ENCODE results near the gene WDR70. TPM values are rescaled to one million over a fixed set of nuclear protein-coding genes. Genes with fewer than 3 reads are reported as not detected.

Gene WDR70
- total RNA-seq, 1 donor from 2014 or later = 18.7 TPM

DNA sequence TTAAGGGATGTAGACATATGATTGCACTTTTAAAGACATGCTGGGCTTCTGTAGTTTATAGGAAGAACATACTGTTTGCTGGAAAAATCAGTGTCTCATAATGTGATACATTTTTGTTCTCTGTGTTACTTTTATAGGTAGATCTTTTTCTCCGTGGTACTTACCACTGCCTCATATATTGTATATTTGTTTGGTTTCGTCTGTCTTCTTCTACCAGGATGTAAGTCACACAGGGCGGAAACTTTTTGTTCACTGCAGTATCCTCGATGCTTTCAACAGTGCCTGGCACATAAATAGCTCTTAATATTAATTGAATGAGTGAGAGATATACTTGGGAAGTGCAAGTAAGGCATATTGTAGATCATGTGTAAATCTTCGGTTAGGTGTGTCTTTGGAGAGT is 325.3 kb downstream of the WDR70 start:
- intact Hi-C loops (cut with micrococcal nuclease) = no loop called here
- TF ChIP-seq, protein P1, sequence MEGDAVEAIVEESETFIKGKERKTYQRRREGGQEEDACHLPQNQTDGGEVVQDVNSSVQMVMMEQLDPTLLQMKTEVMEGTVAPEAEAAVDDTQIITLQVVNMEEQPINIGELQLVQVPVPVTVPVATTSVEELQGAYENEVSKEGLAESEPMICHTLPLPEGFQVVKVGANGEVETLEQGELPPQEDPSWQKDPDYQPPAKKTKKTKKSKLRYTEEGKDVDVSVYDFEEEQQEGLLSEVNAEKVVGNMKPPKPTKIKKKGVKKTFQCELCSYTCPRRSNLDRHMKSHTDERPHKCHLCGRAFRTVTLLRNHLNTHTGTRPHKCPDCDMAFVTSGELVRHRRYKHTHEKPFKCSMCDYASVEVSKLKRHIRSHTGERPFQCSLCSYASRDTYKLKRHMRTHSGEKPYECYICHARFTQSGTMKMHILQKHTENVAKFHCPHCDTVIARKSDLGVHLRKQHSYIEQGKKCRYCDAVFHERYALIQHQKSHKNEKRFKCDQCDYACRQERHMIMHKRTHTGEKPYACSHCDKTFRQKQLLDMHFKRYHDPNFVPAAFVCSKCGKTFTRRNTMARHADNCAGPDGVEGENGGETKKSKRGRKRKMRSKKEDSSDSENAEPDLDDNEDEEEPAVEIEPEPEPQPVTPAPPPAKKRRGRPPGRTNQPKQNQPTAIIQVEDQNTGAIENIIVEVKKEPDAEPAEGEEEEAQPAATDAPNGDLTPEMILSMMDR (IDR thresholded peaks at IDR 0.05; ENCODE audit: borderline replicate concordance) = no peak
- H3K4me1 ChIP-seq = no peaks in the 10 kb centered on the region
- no peak overlapping the region for H3K4me3 ChIP-seq
- no peaks in the 10 kb centered on the region for H3K27me3 ChIP-seq (ENCODE audit: low read depth)
- no peak overlapping the region for H3K27ac ChIP-seq (replicated peaks)
- DNase-seq = no peak
- H3K9me3 ChIP-seq (replicated peaks) = no peaks in the 10 kb centered on the region
- H3K36me3 ChIP-seq = peaks cover 20% of the 10 kb centered on the region

DNA sequence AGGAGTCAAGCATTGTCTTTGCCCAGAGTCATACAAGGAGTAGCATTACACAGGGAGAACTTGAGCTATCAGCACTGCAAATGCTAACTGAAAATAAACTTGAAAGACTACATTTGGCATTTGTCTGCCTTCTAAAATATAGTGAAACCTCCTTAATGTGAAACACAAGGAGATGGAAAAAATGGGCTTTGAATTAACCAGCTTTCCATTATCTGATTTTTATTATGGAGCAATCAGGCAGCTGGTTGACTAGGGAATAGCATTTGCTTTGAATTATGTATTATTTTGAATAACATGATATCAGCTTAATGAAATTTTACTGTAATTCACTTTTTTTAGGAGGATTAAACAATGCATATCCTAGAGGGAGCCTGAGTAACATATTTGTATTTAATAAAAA is 329.9 kb downstream of the WDR70 start:
- DNase-seq = no peak
- H3K4me1 ChIP-seq = no peaks in the 10 kb centered on the region
- TF ChIP-seq, protein P1 (IDR thresholded peaks at IDR 0.05; ENCODE audit: borderline replicate concordance) = no peak
- H3K36me3 ChIP-seq = peaks cover 3% of the 10 kb centered on the region
- intact Hi-C loops (cut with micrococcal nuclease) = no loop called here
- no peak overlapping the region for H3K27ac ChIP-seq (replicated peaks)
- H3K27me3 ChIP-seq (ENCODE audit: low read depth) = no peaks in the 10 kb centered on the region
- no peaks in the 10 kb centered on the region for H3K9me3 ChIP-seq (replicated peaks)
- H3K4me3 ChIP-seq = no peak overlapping the region

DNA sequence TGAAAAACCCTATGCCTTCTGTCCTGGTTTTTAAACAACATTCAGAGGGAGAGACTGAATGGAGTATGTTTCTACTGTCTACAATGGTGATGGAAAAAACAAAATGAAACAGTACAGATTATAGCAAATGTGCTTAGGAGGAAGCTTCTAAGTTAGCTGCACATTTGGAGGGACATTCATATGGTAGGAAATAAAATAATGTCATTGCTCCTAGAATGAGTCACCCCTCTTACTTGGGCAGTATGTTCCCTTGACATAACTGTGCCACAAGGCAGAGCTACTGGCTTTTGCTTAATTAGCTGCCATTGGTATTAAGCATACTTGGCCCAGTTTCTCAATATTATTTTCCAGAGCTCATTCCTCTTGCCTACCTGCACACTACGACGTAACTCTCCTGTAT is 331.8 kb downstream of the WDR70 start:
- Histone ChIP-seq H3K27me3 (ENCODE audit: low read depth) (no peaks in the 10 kb centered on the region), H3K27ac (replicated peaks) (no peak overlapping the region), H3K4me3 (no peak overlapping the region), H3K9me3 (replicated peaks) (no peaks in the 10 kb centered on the region), H3K4me1 (no peaks in the 10 kb centered on the region), H3K36me3 (peaks cover 2% of the 10 kb centered on the region)
- intact Hi-C loops (cut with micrococcal nuclease) = no loop called here
- TF ChIP-seq, protein P1 (IDR thresholded peaks at IDR 0.05; ENCODE audit: borderline replicate concordance) = no peak
- no peak for DNase-seq

DNA sequence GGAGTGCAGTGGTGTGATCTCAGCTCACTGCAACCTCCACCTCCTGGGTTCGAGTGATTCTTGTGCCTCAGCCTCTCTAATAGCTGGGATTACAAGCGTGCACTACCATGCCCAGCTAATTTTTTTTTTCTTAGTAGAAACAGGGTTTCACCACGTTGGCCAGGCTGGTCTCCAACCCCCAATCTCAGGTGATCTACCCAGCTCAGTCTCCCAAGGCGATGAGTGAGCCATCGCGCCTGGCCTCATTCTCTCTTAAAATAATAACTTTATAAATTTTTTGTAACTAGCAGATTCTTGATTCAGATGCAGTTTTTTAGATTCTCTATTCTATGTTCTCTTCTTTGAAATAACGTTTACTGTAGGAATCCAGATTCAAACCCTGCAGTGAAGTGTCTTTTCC is 333.6 kb downstream of the WDR70 start:
- DNase-seq = no peak
- Histone ChIP-seq H3K36me3 (no peaks in the 10 kb centered on the region), H3K4me1 (peaks cover 10% of the 10 kb centered on the region), H3K27me3 (ENCODE audit: low read depth) (no peaks in the 10 kb centered on the region), H3K9me3 (replicated peaks) (no peaks in the 10 kb centered on the region), H3K4me3 (no peak overlapping the region), H3K27ac (replicated peaks) (no peak overlapping the region)
- intact Hi-C loops (cut with micrococcal nuclease) = no loop called here
- TF ChIP-seq, protein P1 (IDR thresholded peaks at IDR 0.05; ENCODE audit: borderline replicate concordance) = no peak

DNA sequence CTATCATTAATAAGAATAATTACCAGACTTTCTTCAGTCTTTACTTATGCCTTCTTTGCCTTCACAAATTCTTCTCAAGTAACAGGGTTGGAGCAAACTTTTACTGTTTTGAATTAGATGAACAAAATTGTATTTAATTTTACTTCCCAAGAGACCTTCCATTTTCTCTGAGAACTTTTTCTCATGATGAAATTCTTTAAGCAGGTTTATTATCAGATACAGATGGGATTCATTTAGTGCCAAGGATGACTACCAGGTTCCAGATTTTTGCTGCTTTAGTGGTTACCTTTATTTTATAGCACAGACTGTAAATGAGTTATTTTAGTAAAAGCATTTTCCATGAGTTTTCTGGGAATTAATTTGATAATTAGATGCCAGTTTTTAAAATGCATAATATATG is 335.6 kb downstream of the WDR70 start:
- TF ChIP-seq, protein P1 (IDR thresholded peaks at IDR 0.05; ENCODE audit: borderline replicate concordance) = no peak
- no peaks in the 10 kb centered on the region for H3K9me3 ChIP-seq (replicated peaks)
- intact Hi-C loops (cut with micrococcal nuclease) = no loop called here
- H3K27ac ChIP-seq (replicated peaks) = no peak overlapping the region
- H3K4me1 ChIP-seq = peaks cover 18% of the 10 kb centered on the region
- no peak for DNase-seq
- H3K4me3 ChIP-seq = no peak overlapping the region
- no peaks in the 10 kb centered on the region for H3K27me3 ChIP-seq (ENCODE audit: low read depth)
- H3K36me3 ChIP-seq = no peaks in the 10 kb centered on the region

DNA sequence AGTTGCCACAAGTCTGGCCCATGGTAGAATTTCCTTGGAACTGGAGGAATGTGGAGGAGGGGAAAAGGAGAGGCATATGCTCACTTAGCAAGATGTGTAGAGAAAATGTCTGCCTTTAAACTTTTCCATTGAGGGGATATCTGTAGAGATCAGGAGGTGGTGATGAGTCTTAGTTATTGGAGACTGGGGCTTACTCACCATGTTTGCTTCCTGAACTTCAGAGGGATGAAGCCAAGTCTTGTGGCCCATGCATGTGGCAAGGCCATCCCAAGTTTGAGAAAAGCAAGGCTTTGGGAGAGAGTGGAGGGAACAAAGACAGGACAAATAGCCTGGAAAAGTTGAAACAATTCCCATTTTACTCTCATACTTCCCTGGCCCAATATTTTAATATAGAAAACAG is 336.2 kb downstream of the WDR70 start:
- Histone ChIP-seq H3K4me1 (peaks cover 18% of the 10 kb centered on the region), H3K4me3 (no peak overlapping the region), H3K9me3 (replicated peaks) (no peaks in the 10 kb centered on the region), H3K36me3 (no peaks in the 10 kb centered on the region), H3K27me3 (ENCODE audit: low read depth) (no peaks in the 10 kb centered on the region), H3K27ac (replicated peaks) (no peak overlapping the region)
- intact Hi-C loops (cut with micrococcal nuclease) = no loop called here
- DNase-seq = no peak
- TF ChIP-seq, protein P1 (IDR thresholded peaks at IDR 0.05; ENCODE audit: borderline replicate concordance) = no peak

Measured in left ventricle myocardium inferior (tissue), 1 donor.